Thoracic aorta (tissue), 2 donors: Measurements from ENCODE around the gene TNFRSF14. TPM values are rescaled to one million over a fixed set of nuclear protein-coding genes. Genes with fewer than 3 reads are reported as not detected.

Source experiments
- ATAC-seq: fragments of 150-250 bp; one replicate; pipeline ENCODE4 v1.8.0; 2017; ENCODE audit warnings: low read depth; ENCODE audit not compliant: insufficient number of reproducible peaks, low FRiP score
- DNase-seq: peaks from one replicate; pipeline ENCODE4 v3.0.0-alpha.2; 2020; ENCODE audit warnings: low spot score
- H3K27ac ChIP-seq, 2 donors: fragments of 200-600 bp; sonication (generic); 1 replicate in 1 of 2; 2 replicates in 1 of 2; pipeline ENCODE4 v1.5.1; 2016; ENCODE audit warnings: mild to moderate bottlenecking in 2 of 2, moderate library complexity in 2 of 2
- H3K27me3 ChIP-seq: fragments of 200-600 bp; sonication (generic); replicated peaks from 2 replicates; pipeline ENCODE4 v1.6.0; 2016; ENCODE audit warnings: mild to moderate bottlenecking; ENCODE audit not compliant: insufficient read depth
- H3K36me3 ChIP-seq: fragments of 200-600 bp; sonication (generic); one replicate; pipeline ENCODE4 v1.5.1; 2016
- H3K4me1 ChIP-seq, 2 donors: fragments of 200-600 bp; sonication (generic); 1 replicate in 1 of 2; 2 replicates in 1 of 2; pipeline versions ENCODE4 v1.5.1 to v1.6.0; 2016; ENCODE audit warnings: low read depth in 2 of 2, mild to moderate bottlenecking in 1 of 2; ENCODE audit not compliant: control insufficient read depth in 1 of 2
- H3K4me3 ChIP-seq: fragments of 200-600 bp; sonication (generic); 2 replicates; pipeline ENCODE4 v1.5.1; 2016; ENCODE audit warnings: mild to moderate bottlenecking
- H3K9me3 ChIP-seq: fragments of 200-600 bp; sonication (generic); 2 replicates; pipeline ENCODE4 v1.5.1; 2016
- total RNA-seq, 2 donors: library from RNA; depleted of rRNA; stranded (reverse); fragments of >200 nt; gene quantifications; one replicate each; pipeline versions ENCODE4 v1.1.0 to v1.2.3, GENCODE V29; 2016
- TF ChIP-seq, protein P1 (sequence below): fragments of 200-600 bp; sonication (generic); IDR thresholded peaks from one replicate; pipeline ENCODE4 v1.5.1; 2019; ENCODE audit warnings: antibody characterized with exemption

The TNFRSF14 gene
- total RNA-seq, 2 donors from 2014 or later, result 29.6 to 55.6 TPM

DNA sequence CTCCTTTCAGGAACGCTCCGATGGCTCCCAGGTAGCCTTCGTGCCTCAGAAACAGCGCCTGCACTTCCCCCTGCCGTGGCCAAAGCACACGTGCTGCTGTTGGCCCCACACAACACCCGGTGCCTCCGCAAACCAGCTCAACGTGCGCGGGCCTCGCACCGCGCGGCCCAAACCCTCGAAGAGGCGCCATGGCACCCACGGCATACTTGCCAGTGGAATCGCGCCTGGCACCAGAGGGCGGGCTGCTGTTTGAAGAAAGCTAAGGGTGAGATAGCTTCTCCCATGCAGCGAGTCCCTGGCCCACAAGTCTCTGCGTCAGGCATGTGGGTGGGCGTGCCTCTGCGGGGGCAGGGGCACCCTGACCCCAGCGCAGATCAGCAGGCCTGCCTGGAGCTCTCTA lies 37.6 kb upstream of the TNFRSF14 start:
- DNase-seq (no peak), ATAC-seq (no peak)
- no peaks in the 10 kb centered on the region for H3K27me3 ChIP-seq
- H3K9me3 ChIP-seq, result no peaks in the 10 kb centered on the region
- H3K4me3 ChIP-seq, result no peak overlapping the region
- H3K4me1 ChIP-seq, result peaks cover 0 to 1% of the 10 kb centered on the region in 2 donors
- peaks cover 75% of the 10 kb centered on the region for H3K36me3 ChIP-seq
- TF ChIP-seq, protein P1, sequence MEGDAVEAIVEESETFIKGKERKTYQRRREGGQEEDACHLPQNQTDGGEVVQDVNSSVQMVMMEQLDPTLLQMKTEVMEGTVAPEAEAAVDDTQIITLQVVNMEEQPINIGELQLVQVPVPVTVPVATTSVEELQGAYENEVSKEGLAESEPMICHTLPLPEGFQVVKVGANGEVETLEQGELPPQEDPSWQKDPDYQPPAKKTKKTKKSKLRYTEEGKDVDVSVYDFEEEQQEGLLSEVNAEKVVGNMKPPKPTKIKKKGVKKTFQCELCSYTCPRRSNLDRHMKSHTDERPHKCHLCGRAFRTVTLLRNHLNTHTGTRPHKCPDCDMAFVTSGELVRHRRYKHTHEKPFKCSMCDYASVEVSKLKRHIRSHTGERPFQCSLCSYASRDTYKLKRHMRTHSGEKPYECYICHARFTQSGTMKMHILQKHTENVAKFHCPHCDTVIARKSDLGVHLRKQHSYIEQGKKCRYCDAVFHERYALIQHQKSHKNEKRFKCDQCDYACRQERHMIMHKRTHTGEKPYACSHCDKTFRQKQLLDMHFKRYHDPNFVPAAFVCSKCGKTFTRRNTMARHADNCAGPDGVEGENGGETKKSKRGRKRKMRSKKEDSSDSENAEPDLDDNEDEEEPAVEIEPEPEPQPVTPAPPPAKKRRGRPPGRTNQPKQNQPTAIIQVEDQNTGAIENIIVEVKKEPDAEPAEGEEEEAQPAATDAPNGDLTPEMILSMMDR, result no peak
- no peak overlapping the region for H3K27ac ChIP-seq

DNA sequence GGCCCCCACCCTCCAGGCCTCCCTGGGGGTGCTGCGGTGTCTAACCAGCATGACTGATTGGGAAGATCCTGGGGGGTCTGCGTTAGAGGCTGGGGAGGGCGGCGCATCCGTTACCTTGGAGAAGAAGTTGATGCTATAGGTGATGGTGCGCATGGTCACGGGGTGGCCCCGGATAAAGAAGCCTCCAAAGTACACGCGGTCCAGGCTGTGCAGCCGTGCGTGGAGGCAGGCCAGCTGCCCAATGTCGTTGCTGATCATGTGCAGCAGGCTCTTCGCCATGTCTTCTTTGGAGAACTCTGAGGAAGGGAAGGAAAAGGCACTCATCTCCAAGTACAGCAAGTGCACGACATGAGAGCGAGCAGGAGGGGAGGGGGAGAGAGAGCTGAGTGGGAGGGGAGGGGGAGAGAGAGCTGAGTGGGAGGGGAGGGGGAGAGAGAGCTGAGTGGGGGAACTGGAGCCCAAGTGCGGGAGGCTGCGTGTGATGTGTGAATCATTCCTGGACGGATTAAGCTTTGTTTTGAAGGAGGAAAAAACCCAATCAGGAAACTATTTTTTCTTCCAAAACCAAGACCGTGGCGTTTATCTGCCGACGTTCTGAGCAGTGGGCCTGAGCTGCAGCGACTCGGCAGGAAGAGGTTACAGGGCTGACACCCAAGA lies 37.0 kb upstream of the TNFRSF14 start:
- Histone ChIP-seq H3K9me3 (no peaks in the 10 kb centered on the region), H3K4me3 (no peak overlapping the region), H3K27me3 (no peaks in the 10 kb centered on the region), H3K27ac (no peak overlapping the region), H3K4me1 (peaks cover 0 to 7% of the 10 kb centered on the region in 2 donors), H3K36me3 (peaks cover 68% of the 10 kb centered on the region)
- no peak for ATAC-seq
- TF ChIP-seq, protein P1, result no peak
- no peak for DNase-seq

DNA sequence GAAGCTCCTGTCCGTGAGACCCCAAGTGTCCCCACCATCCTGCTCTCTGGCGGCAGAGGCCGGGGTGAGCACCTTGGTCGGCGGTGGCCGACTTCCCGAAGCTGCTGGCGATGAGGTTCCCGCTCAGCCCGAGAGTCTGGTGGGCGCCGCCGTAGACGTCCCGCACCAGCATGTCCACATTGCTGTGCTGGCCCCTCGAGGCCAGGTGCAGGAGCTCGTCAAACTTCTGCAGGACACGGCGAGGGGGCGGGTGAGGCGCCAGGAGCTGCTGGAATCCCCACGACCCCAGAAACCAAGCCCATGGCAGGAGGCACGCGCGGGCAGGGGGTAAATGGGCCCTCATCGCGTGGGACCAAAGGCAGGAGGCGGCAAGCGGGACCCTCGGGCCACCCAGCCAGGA lies 36.4 kb upstream of the TNFRSF14 start:
- no peaks in the 10 kb centered on the region for H3K27me3 ChIP-seq
- TF ChIP-seq, protein P1, result no peak
- no peaks in the 10 kb centered on the region for H3K9me3 ChIP-seq
- no peak overlapping the region for H3K27ac ChIP-seq
- H3K4me1 ChIP-seq, result peaks cover 4 to 13% of the 10 kb centered on the region in 2 donors
- peaks cover 66% of the 10 kb centered on the region for H3K36me3 ChIP-seq
- H3K4me3 ChIP-seq, result no peak overlapping the region
- DNase-seq (no peak), ATAC-seq (no peak)

DNA sequence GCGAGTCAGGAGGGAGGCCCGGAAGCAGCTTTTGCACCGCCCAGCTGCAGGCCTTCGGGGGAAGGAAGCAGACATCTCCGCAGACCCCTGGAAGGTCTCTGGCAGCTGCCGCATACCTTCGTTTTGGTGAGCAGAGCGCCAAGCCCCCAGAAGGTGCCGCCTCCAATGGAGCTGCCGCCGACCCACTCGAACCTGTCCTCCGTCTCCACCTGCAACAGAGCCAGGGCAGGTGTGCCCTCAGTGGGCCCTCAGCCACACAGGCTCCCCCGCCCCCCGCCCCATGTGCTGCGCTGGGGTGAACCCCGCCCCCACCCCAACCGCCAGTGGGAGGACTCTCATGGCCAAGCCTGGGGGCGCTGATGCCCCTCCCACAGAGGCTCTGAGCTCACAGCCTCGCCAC lies 36.0 kb upstream of the TNFRSF14 start:
- TF ChIP-seq, protein P1, result no peak

DNA sequence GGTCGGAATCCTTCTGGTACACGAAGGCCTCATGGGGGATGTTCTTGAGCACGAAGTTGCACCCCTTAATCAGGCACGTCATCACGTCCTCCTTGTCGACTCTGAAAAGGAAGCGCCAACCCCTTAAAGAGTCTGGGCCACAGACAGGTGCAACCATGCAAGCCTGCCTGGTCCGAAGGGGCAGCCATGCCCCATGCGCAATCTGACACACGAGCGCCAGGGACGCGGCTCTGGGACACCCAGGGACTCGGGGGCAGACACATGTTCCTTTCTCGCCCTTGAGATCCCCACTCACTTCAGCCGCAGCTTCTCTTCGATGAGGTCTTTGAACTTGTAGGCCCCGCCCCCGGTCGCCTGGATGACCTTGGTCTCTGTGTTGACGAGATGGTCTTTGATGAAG lies 35.4 kb upstream of the TNFRSF14 start:
- DNase-seq (no peak), ATAC-seq (no peak)
- TF ChIP-seq, protein P1, result no peak
- Histone ChIP-seq H3K9me3 (no peaks in the 10 kb centered on the region), H3K27ac (no peak overlapping the region), H3K36me3 (peaks cover 57% of the 10 kb centered on the region), H3K4me1 (peaks cover 12 to 22% of the 10 kb centered on the region in 2 donors), H3K27me3 (no peaks in the 10 kb centered on the region), H3K4me3 (no peak overlapping the region)

More for the DNA sequence above, 36.0 kb upstream of the TNFRSF14 start:
- peaks cover 62% of the 10 kb centered on the region for H3K36me3 ChIP-seq
- DNase-seq, result no peak
- no peak overlapping the region for H3K4me3 ChIP-seq
- H3K4me1 ChIP-seq, result peaks cover 9 to 18% of the 10 kb centered on the region in 2 donors
- no peak overlapping the region for H3K27ac ChIP-seq
- H3K27me3 ChIP-seq, result no peaks in the 10 kb centered on the region
- no peaks in the 10 kb centered on the region for H3K9me3 ChIP-seq
- no peak for ATAC-seq
